Ishikawa (cell line): ENCODE measurements around the gene TERT.
"Not testable (repeated sequence)": the region's sequence is repeated elsewhere in the genome, so short reads cannot be mapped to it uniquely, and the experiment has no call there.

ENCODE experiments used
- CEBPB ChIP-seq: IDR thresholded peaks from 2 replicates; pipeline ENCODE4 v1.6.1; 2012
- EGR1 ChIP-seq: IDR thresholded peaks from 2 replicates; pipeline ENCODE4 v1.6.1; 2012
- EP300 ChIP-seq: IDR thresholded peaks from 2 replicates; pipeline ENCODE4 v1.6.1; 2012; ENCODE audit warnings: borderline replicate concordance
- MAX ChIP-seq: IDR thresholded peaks from 2 replicates; pipeline ENCODE4 v1.6.1; 2012
- RAD21 ChIP-seq: IDR thresholded peaks from 2 replicates; pipeline ENCODE4 v1.6.1; 2012; ENCODE audit warnings: low read depth
- REST ChIP-seq: IDR thresholded peaks from 2 replicates; pipeline ENCODE4 v1.6.1; 2012; ENCODE audit warnings: low read depth, mild to moderate bottlenecking
- TAF1 ChIP-seq: IDR thresholded peaks from 2 replicates; pipeline ENCODE4 v1.6.1; 2012; ENCODE audit warnings: low read depth, mild to moderate bottlenecking
- TCF12 ChIP-seq: IDR thresholded peaks from 2 replicates; pipeline ENCODE4 v1.6.1; 2012; ENCODE audit warnings: low read depth
- TEAD4 ChIP-seq: IDR thresholded peaks from 2 replicates; pipeline ENCODE4 v1.6.1; 2012
- YY1 ChIP-seq: IDR thresholded peaks from 2 replicates; pipeline ENCODE4 v1.6.1; 2012; ENCODE audit warnings: low read depth

GRCh38 chr5:1328237-1329110 is 33.6 kb upstream of the TERT start:
- TF ChIP-seq MAX, CEBPB, YY1, RAD21, EP300, REST, TAF1, TCF12, EGR1: not testable (repeated sequence)
- TF ChIP-seq TEAD4: peak; percentile 72
